Activated CD8-positive, alpha-beta memory T cell treated with anti-CD3 and anti-CD28 coated beads, Interleukin-2, amount 10 ng/mL, durations not matched to agents 7 days and 5 days (primary cell): Measurements from ENCODE around the gene DNHD1. TPM values are rescaled to one million over a fixed set of nuclear protein-coding genes. Genes with fewer than 3 reads are reported as not detected.

Source experiments
- ATAC-seq: fragments of 150-1000 bp; cut with Tn5 transposase; one replicate; pipeline ENCODE4 v1.10.0; 2021; ENCODE audit warnings: moderate library complexity
- CTCF ChIA-PET: fragments of 350-600 bp; sonication (Branson Sonifier 250); formaldehyde crosslinking; loops from one replicate; lab custom pipeline; 2021; ENCODE audit warnings: antibody characterized with exemption; lab: Charles Lee
- DNase-seq: peaks from one replicate; pipeline ENCODE4 v3.0.0-alpha.2; 2020
- H3K27ac Mint-ChIP-seq: one replicate; pipeline ENCODE4 v1.8.0; 2021; ENCODE audit warnings: mild to moderate bottlenecking, mixed read lengths
- H3K27me3 Mint-ChIP-seq: one replicate; pipeline ENCODE4 v1.8.0; 2021; ENCODE audit warnings: mixed read lengths
- H3K36me3 Mint-ChIP-seq: one replicate; pipeline ENCODE4 v1.8.0; 2021; ENCODE audit warnings: mild to moderate bottlenecking, mixed read lengths
- H3K4me1 Mint-ChIP-seq: one replicate; pipeline ENCODE4 v1.8.0; 2021; ENCODE audit warnings: mixed read lengths
- H3K4me3 Mint-ChIP-seq: one replicate; pipeline ENCODE4 v1.8.0; 2021; ENCODE audit warnings: mild to moderate bottlenecking, moderate library complexity, mixed read lengths
- H3K9me3 Mint-ChIP-seq: one replicate; pipeline ENCODE4 v1.8.0; 2022; ENCODE audit warnings: low read depth, mixed read lengths
- total RNA-seq, 2 experiments: library from RNA; stranded (reverse); gene quantifications; one replicate each; pipeline ENCODE4 v1.2.3, GENCODE V29; 2021

Gene DNHD1
- total RNA-seq, 2 experiments from 2014 or later: 17.4 to 25.3 TPM

- no peak for ATAC-seq
- peak; percentile 38 for DNase-seq
- H3K27ac Mint-ChIP-seq: peak overlapping the region; percentile 71
- peaks cover 53% of the 10 kb centered on the region for H3K4me1 Mint-ChIP-seq
- no peak overlapping the region for H3K4me3 Mint-ChIP-seq
- H3K9me3 Mint-ChIP-seq: no peaks in the 10 kb centered on the region
- H3K36me3 Mint-ChIP-seq: peaks cover 47% of the 10 kb centered on the region
- H3K27me3 Mint-ChIP-seq: no peaks in the 10 kb centered on the region
- CTCF ChIA-PET: interaction anchor here (1.3 to 3.3 kb wide), 2 partner anchors 65 to 74 kb away, joined by 3 to 18 read pairs; partner anchors contain the start of gene MRPL17
Measured at GRCh38 chr11:6608726-6609501, 111.8 kb downstream of the DNHD1 start.

- H3K27me3 Mint-ChIP-seq: no peaks in the 10 kb centered on the region
- H3K9me3 Mint-ChIP-seq: no peaks in the 10 kb centered on the region
- DNase-seq (peak; percentile 39), ATAC-seq (no peak)
- H3K36me3 Mint-ChIP-seq: peaks cover 47% of the 10 kb centered on the region
- no peak overlapping the region for H3K27ac Mint-ChIP-seq
- H3K4me3 Mint-ChIP-seq: peak overlapping the region; percentile 15
- CTCF ChIA-PET: interaction anchor here (1.3 to 3.3 kb wide), 2 partner anchors 64 to 74 kb away, joined by 3 to 18 read pairs; partner anchors contain the start of gene MRPL17
- peaks cover 53% of the 10 kb centered on the region for H3K4me1 Mint-ChIP-seq
Measured at GRCh38 chr11:6609502-6610015, 112.5 kb downstream of the DNHD1 start.

DNA sequence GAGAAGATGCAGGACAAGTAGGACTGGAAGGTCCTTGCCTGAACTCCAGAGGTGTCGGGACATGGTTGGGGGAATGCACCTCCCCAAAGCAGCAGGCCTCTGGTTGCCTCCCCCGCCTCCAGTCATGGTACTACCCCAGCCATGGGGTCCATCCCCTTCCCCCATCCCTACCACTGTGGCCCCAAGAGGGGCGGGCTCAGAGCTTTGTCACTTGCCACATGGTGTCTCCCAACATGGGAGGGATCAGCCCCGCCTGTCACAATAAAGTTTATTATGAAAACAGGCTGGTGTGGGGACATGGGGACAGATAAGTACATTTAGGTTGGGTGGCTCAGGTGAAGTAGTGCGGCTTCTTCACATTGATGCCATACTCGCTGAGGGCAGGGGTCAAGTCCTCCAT is 113.5 kb downstream of the DNHD1 start:
- CTCF ChIA-PET: interaction anchor here (1.3 to 2.9 kb wide), 3 partner anchors 58 to 73 kb away, joined by 3 to 24 read pairs (median 18); partner anchors contain the start of gene MRPL17
- H3K4me1 Mint-ChIP-seq: peaks cover 53% of the 10 kb centered on the region
- no peaks in the 10 kb centered on the region for H3K9me3 Mint-ChIP-seq
- H3K27me3 Mint-ChIP-seq: no peaks in the 10 kb centered on the region
- DNase-seq: peak; percentile 43
- H3K4me3 Mint-ChIP-seq: peak overlapping the region; percentile 15
- no peak for ATAC-seq
- peak overlapping the region; percentile 91 for H3K27ac Mint-ChIP-seq
- peaks cover 52% of the 10 kb centered on the region for H3K36me3 Mint-ChIP-seq

DNA sequence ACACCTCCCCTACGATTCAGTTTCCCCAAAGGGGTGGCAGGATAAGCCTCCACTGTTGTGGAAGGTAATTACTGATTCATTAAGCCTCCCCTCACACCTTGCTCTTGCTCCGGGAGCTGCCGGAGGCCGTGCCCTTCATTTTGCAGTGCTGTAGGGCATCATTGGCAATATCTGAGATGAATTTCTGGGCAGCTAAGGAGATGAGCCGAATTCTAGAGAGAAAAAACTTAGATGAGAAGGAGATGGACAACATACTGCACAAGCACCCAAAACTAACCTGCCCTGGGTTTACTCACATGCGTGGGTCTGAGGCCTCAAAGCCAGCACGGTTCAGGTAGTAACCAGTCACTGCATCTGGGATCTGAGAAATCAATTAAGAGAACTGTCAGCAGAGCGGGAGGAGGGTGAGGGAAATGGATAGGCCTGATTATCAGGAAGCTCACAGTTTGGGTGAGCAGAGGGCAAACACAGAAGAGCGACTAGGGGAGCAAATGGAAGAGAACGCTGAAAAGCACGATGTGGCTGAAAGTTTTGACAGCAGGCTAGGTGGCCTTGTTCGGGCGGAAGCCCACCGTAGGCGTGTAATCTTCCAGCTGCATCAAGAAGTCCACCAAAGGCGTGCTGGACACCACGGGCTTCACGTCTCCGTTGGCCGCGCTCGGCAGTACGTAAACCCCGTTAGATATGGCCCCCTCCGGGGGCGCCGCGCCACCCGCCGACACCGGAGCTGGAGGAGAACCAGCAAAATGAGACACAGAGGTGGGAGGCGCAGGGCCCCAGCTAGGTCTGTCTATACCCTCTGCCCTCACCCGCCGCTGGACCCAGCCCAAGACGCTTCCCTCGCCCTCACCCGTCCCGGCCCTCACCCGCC is 114.2 kb downstream of the DNHD1 start:
- H3K4me1 Mint-ChIP-seq: peaks cover 51% of the 10 kb centered on the region
- H3K4me3 Mint-ChIP-seq: no peak overlapping the region
- H3K27me3 Mint-ChIP-seq: no peaks in the 10 kb centered on the region
- DNase-seq: peak; percentile 57
- ATAC-seq: no peak
- H3K36me3 Mint-ChIP-seq: peaks cover 53% of the 10 kb centered on the region
- CTCF ChIA-PET: interaction anchor here (0.9 to 3.1 kb wide), 15 partner anchors 12 to 232 kb away, joined by 3 to 24 read pairs (median 7); partner anchors contain the start of genes ARFIP2, MRPL17 and TIMM10B
- no peaks in the 10 kb centered on the region for H3K9me3 Mint-ChIP-seq
- peak overlapping the region; percentile 91 for H3K27ac Mint-ChIP-seq

DNA sequence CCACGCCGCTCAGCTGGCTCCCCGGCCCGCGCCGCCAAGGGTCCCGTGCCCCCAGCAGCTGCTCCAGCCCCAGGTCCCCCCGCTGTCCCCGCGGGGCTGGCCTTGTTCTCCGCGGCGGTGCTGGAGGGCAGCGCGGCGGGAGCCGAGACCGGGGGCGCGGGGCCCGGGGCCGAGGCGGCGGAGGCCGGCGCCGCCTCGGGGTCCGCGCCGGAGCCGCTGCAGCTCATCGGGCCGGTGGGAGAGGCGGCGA is 114.8 kb downstream of the DNHD1 start:
- peak overlapping the region; percentile 91 for H3K27ac Mint-ChIP-seq
- H3K4me1 Mint-ChIP-seq: peaks cover 45% of the 10 kb centered on the region
- H3K4me3 Mint-ChIP-seq: no peak overlapping the region
- no peaks in the 10 kb centered on the region for H3K9me3 Mint-ChIP-seq
- CTCF ChIA-PET: interaction anchor here (0.9 to 3.1 kb wide), 17 partner anchors 11 to 233 kb away, joined by 3 to 24 read pairs (median 6); partner anchors contain the start of genes ARFIP2, MRPL17 and TIMM10B
- DNase-seq: no peak
- ATAC-seq: no peak
- no peaks in the 10 kb centered on the region for H3K27me3 Mint-ChIP-seq
- peaks cover 51% of the 10 kb centered on the region for H3K36me3 Mint-ChIP-seq

DNA sequence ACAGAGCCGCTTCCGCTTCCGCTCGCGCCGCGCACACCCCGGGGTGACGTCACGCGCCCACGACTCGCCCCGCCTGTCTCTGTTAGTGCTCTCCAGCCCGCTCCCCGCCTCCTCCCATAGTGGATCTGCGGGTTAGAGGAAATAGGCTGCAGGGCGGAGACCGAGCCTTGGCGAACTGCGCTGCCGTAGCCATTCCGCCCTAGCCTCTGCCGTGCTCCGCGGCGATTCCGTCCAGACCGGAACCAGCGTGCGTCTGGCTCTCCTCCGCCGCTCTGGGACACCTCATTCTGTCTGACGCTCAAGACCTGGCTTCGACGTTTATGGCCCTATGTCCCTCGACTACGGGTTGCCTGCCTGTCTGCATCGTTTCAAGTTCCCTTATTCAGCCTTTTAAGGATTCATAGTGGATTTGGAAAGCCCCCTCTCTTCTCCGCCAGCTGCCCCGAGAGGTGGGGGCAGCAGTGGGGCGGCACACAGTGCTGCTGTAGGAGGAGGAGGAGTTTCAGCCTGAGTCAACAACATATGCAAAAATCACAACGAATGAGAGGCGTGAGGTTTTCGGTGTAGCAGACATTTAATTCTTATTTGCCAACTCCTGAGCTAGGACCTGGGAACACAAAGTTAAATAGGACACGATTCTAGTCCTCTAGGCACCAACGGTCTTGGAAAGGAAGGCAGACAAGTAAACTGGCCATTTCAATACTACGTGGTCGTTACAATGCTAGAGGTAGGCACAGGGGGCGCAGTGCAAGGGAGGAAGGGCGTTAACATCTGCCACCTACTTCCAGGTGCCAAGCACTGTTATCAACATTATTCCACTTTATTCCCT is 115.3 kb downstream of the DNHD1 start, which contains the start of gene TAF10:
TSS of gene TAF10 (minus strand) at position 4 of the 829 bp plus-strand sequence. CDS start 27 bp downstream, outside the sequence.
- H3K9me3 Mint-ChIP-seq: no peaks in the 10 kb centered on the region
- CTCF ChIA-PET: interaction anchor here (0.7 to 3.1 kb wide), 21 partner anchors 8 to 233 kb away, joined by 3 to 24 read pairs (median 6); partner anchors contain the start of genes ARFIP2, ILK, MRPL17 and TIMM10B
- DNase-seq: peak; percentile 97
- no peaks in the 10 kb centered on the region for H3K27me3 Mint-ChIP-seq
- H3K4me1 Mint-ChIP-seq: peaks cover 41% of the 10 kb centered on the region
- ATAC-seq: peak; percentile 92
- peak within 1 kb of the TSS; percentile 91 for H3K27ac Mint-ChIP-seq
- peaks cover 49% of the 10 kb centered on the region for H3K36me3 Mint-ChIP-seq
- no peak within 1 kb of the TSS for H3K4me3 Mint-ChIP-seq

- Mint-ChIP-seq H3K36me3 (peaks cover 39% of the 10 kb centered on the region), H3K9me3 (no peaks in the 10 kb centered on the region), H3K27me3 (no peaks in the 10 kb centered on the region), H3K4me3 (no peak overlapping the region), H3K4me1 (peaks cover 30% of the 10 kb centered on the region), H3K27ac (no peak overlapping the region)
- ATAC-seq (no peak), DNase-seq (no peak)
- CTCF ChIA-PET: interaction anchor here (0.7 to 3.1 kb wide), 10 partner anchors 9 to 234 kb away, joined by 3 to 24 read pairs (median 8); partner anchors contain the start of genes ILK and MRPL17
Measured at GRCh38 chr11:6613496-6613895, 116.4 kb downstream of the DNHD1 start.

- peaks cover 22% of the 10 kb centered on the region for H3K4me1 Mint-ChIP-seq
- H3K4me3 Mint-ChIP-seq: no peak overlapping the region
- no peak for DNase-seq
- CTCF ChIA-PET: interaction anchor here (0.6 kb wide), 1 partner anchor 10 kb away, joined by 4 read pairs; no protein-coding TSS in a partner anchor
- no peaks in the 10 kb centered on the region for H3K27me3 Mint-ChIP-seq
- no peaks in the 10 kb centered on the region for H3K9me3 Mint-ChIP-seq
- ATAC-seq: no peak
- H3K27ac Mint-ChIP-seq: no peak overlapping the region
- H3K36me3 Mint-ChIP-seq: peaks cover 31% of the 10 kb centered on the region
Measured at GRCh38 chr11:6614446-6614845, 117.4 kb downstream of the DNHD1 start.

- H3K36me3 Mint-ChIP-seq: peaks cover 25% of the 10 kb centered on the region
- H3K9me3 Mint-ChIP-seq: no peaks in the 10 kb centered on the region
- H3K4me1 Mint-ChIP-seq: peaks cover 16% of the 10 kb centered on the region
- CTCF ChIA-PET: interaction anchor here (1.2 kb wide), 1 partner anchor 12 kb away, joined by 3 read pairs; no protein-coding TSS in a partner anchor
- H3K27ac Mint-ChIP-seq: no peak overlapping the region
- DNase-seq (no peak), ATAC-seq (no peak)
- no peaks in the 10 kb centered on the region for H3K27me3 Mint-ChIP-seq
- no peak overlapping the region for H3K4me3 Mint-ChIP-seq
Measured at GRCh38 chr11:6615046-6615445, 118.0 kb downstream of the DNHD1 start.

GRCh38 chr11:6615882-6616585 is 119.0 kb downstream of the DNHD1 start:
- Mint-ChIP-seq H3K4me3 (no peak overlapping the region), H3K4me1 (peaks cover 6% of the 10 kb centered on the region), H3K36me3 (peaks cover 16% of the 10 kb centered on the region), H3K27me3 (no peaks in the 10 kb centered on the region), H3K9me3 (no peaks in the 10 kb centered on the region), H3K27ac (peak overlapping the region; percentile 10)
- no peak for ATAC-seq
- no peak for DNase-seq
- CTCF ChIA-PET: interaction anchor here (1.2 kb wide), 1 partner anchor 11 kb away, joined by 3 read pairs; no protein-coding TSS in a partner anchor

DNA sequence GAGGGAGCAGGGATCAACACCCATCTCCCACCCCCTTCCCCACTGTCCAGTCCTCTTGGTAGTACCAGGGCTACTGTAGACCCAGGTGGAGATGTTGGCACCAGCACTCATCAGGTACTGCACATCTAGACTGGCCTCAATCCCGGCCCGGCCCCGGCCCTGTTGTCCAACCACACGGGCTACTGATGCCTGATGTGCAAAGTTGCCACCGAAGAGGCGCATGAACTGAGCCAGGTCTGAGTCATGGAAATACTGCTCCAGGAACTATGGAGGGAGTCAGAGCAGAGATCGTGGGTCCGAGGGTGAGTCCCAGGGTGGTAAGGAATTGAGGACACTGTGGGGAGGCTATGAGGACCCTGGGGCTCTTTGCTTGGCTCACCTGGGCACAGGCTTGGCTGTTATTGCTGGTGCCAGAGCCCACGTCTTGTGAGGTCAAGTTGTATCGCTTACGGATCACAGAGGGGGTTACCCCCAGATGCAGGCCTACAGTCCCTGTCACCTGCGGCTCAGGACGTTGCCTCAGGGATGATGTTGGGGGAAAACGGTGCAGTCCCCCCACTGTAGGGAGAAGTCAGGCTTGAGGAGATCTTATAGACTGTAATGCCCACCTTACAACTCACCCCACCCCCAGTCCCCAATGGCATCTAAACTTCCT is 119.6 kb downstream of the DNHD1 start:
- CTCF ChIA-PET: interaction anchor here (2.5 to 3.5 kb wide), 2 partner anchors 10 to 13 kb away, joined by 14 to 36 read pairs; partner anchors contain the start of genes ILK and RRP8
- no peak for DNase-seq
- peaks cover 2% of the 10 kb centered on the region for H3K4me1 Mint-ChIP-seq
- H3K27me3 Mint-ChIP-seq: no peaks in the 10 kb centered on the region
- no peaks in the 10 kb centered on the region for H3K9me3 Mint-ChIP-seq
- no peak overlapping the region for H3K27ac Mint-ChIP-seq
- no peak for ATAC-seq
- H3K36me3 Mint-ChIP-seq: peaks cover 11% of the 10 kb centered on the region
- H3K4me3 Mint-ChIP-seq: no peak overlapping the region
